LHCN-M2 (cell line): ENCODE results near the gene CCDC171. TPM values are rescaled to one million over a fixed set of nuclear protein-coding genes. Genes with fewer than 3 reads are reported as not detected.
A peak's percentile ranks its signal among the peaks of the same experiment; 100 is the strongest.
"Not testable (repeated sequence)": the region's sequence is repeated elsewhere in the genome, so short reads cannot be mapped to it uniquely, and the experiment has no call there.

ENCODE experiments used
- DNase-seq: peaks from one replicate; pipeline ENCODE4 v3.0.0-alpha.2; 2012; ENCODE audit warnings: low read depth
- total RNA-seq: library from RNA; depleted of rRNA; stranded (reverse); fragments of >200 nt; gene quantifications from 2 replicates; pipeline ENCODE4 v1.2.3, GENCODE V29; 2014

CCDC171 gene
- total RNA-seq, 1 experiment from 2014 or later: 1.7 TPM

GRCh38 chr9:15553528-15553898, 670 bp downstream of the CCDC171 start:
- DNase-seq: no peak

GRCh38 chr9:15570769-15571168, 17.9 kb downstream of the CCDC171 start:
- DNase-seq: no peak

GRCh38 chr9:15572200-15572770, 19.4 kb downstream of the CCDC171 start:
- peak; percentile 47 for DNase-seq

GRCh38 chr9:15576350-15577050, 23.7 kb downstream of the CCDC171 start:
- no peak for DNase-seq

- no peak for DNase-seq
These were observed 25.9 kb downstream of the CCDC171 start for GRCh38 chr9:15578714-15579113.

- no peak for DNase-seq
These were observed 31.5 kb downstream of the CCDC171 start for GRCh38 chr9:15584379-15584778.

GRCh38 chr9:15592317-15592716, 39.5 kb downstream of the CCDC171 start:
- DNase-seq: no peak

- not testable (repeated sequence) for DNase-seq
These were observed 40.1 kb downstream of the CCDC171 start for GRCh38 chr9:15592940-15593339.

GRCh38 chr9:15600666-15601330, 48.0 kb downstream of the CCDC171 start:
- not testable (repeated sequence) for DNase-seq

- DNase-seq: peak; percentile 56
These were observed 54.0 kb downstream of the CCDC171 start for GRCh38 chr9:15606643-15607472.

- no peak for DNase-seq
These were observed 60.1 kb downstream of the CCDC171 start for GRCh38 chr9:15612962-15613361.

- no peak for DNase-seq
These were observed 64.9 kb downstream of the CCDC171 start for GRCh38 chr9:15617782-15618181.

GRCh38 chr9:15618540-15619331, 65.9 kb downstream of the CCDC171 start:
- no peak for DNase-seq

GRCh38 chr9:15622318-15622971, 69.6 kb downstream of the CCDC171 start:
- DNase-seq: peak; percentile 18

GRCh38 chr9:15635752-15636151, 82.9 kb downstream of the CCDC171 start:
- DNase-seq: no peak

- no peak for DNase-seq
These were observed 87.3 kb downstream of the CCDC171 start for GRCh38 chr9:15640121-15640520.

- no peak for DNase-seq
These were observed 88.4 kb downstream of the CCDC171 start for GRCh38 chr9:15641291-15641690.

- peak; percentile 53 for DNase-seq
These were observed 89.6 kb downstream of the CCDC171 start for GRCh38 chr9:15642369-15642962.

GRCh38 chr9:15670246-15670645, 117.4 kb downstream of the CCDC171 start:
- DNase-seq: no peak

- no peak for DNase-seq
These were observed 118.1 kb downstream of the CCDC171 start for GRCh38 chr9:15670894-15671293.
